Gastroesophageal sphincter (tissue), 4 donors: ENCODE measurements around the gene KIAA0930. TPM values are rescaled to one million over a fixed set of nuclear protein-coding genes. Genes with fewer than 3 reads are reported as not detected.

Experiments
- ATAC-seq: fragments of 150-250 bp; one replicate; pipeline ENCODE4 v1.9.1; 2016; ENCODE audit warnings: mild to moderate bottlenecking, moderate library complexity
- H3K27ac ChIP-seq, 4 donors: fragments of 200-600 bp; sonication (generic) in 3 of 4; 1 replicate in 3 of 4; 2 replicates in 1 of 4; pipeline ENCODE4 v1.5.1; 2016 to 2019
- H3K27me3 ChIP-seq: fragments of 200-600 bp; sonication (generic); one replicate; pipeline ENCODE4 v1.5.1; 2019
- H3K36me3 ChIP-seq, 2 donors: fragments of 200-600 bp; sonication (generic); one replicate each; pipeline ENCODE4 v1.5.1; 2019; ENCODE audit warnings: control low read depth in 1 of 2
- H3K4me1 ChIP-seq, 3 donors: fragments of 200-600 bp; sonication (generic); 1 replicate in 2 of 3; 2 replicates in 1 of 3; pipeline ENCODE4 v1.5.1; 2016 to 2019; ENCODE audit warnings: control low read depth in 2 of 3
- H3K4me3 ChIP-seq, 2 donors: fragments of 200-600 bp; sonication (generic); one replicate each; pipeline ENCODE4 v1.5.1; 2019; ENCODE audit warnings: mild to moderate bottlenecking in 1 of 2, moderate library complexity in 1 of 2
- H3K9me3 ChIP-seq, 3 donors: fragments of 200-600 bp; sonication (generic); one replicate each; pipeline ENCODE4 v1.5.1; 2017 to 2019; ENCODE audit warnings: control low read depth in 2 of 3
- EP300 ChIP-seq: sonication (generic); formaldehyde crosslinking; IDR thresholded peaks from one replicate; pipeline ENCODE4 v1.6.1; 2017; ENCODE audit warnings: antibody characterized with exemption, mild to moderate bottlenecking
- POLR2A ChIP-seq, 2 donors: fragments of 450-650 bp; IDR thresholded peaks; one replicate each; pipeline ENCODE4 v1.6.1; 2017; ENCODE audit warnings: antibody characterized with exemption in 2 of 2, mild to moderate bottlenecking in 2 of 2, moderate library complexity in 1 of 2
- POLR2AphosphoS5 ChIP-seq: sonication (generic); formaldehyde crosslinking; IDR thresholded peaks from one replicate; pipeline ENCODE4 v1.6.1; 2017; ENCODE audit warnings: antibody characterized with exemption
- WGBS, 2 donors: methylation state at CpG; one replicate each; pipeline ENCODE4 v1.1.5; 2018; ENCODE audit warnings: low coverage in 1 of 2; 5-methylcytosine and 5-hydroxymethylcytosine counted together
- total RNA-seq, 4 donors: library from RNA; depleted of rRNA; stranded (reverse); fragments of >200 nt; gene quantifications; one replicate each; pipeline ENCODE4 v1.1.0, GENCODE V29; 2016
- TF ChIP-seq, protein P1 (sequence below), 4 experiments: fragments of 200-600 bp in 2 of 4; fragments of 450-650 bp in 2 of 4; sonication (generic) in 1 of 4; IDR thresholded peaks; one replicate each; pipeline ENCODE4 v1.5.1; 2017 to 2019; ENCODE audit warnings: antibody characterized with exemption in 4 of 4, mild to moderate bottlenecking in 2 of 4, moderate library complexity in 2 of 4

The KIAA0930 gene
- total RNA-seq, 4 donors from 2014 or later = 26.1 to 54.2 (median 37.3) TPM

- H3K9me3 ChIP-seq = no peaks in the 10 kb centered on the region
- H3K4me1 ChIP-seq = peaks cover 0 to 10% (median 0%) of the 10 kb centered on the region in 3 donors
- H3K4me3 ChIP-seq = no peak overlapping the region
- ATAC-seq = no peak
- H3K27me3 ChIP-seq = no peaks in the 10 kb centered on the region
- 85 to 87% methylated on average over 3 to 4 of the region's 4 CpGs for WGBS, 2 donors
- H3K27ac ChIP-seq = no peak overlapping the region
- no peak for TF ChIP-seq POLR2AphosphoS5
- TF ChIP-seq EP300 = no peak
- TF ChIP-seq, protein P1, sequence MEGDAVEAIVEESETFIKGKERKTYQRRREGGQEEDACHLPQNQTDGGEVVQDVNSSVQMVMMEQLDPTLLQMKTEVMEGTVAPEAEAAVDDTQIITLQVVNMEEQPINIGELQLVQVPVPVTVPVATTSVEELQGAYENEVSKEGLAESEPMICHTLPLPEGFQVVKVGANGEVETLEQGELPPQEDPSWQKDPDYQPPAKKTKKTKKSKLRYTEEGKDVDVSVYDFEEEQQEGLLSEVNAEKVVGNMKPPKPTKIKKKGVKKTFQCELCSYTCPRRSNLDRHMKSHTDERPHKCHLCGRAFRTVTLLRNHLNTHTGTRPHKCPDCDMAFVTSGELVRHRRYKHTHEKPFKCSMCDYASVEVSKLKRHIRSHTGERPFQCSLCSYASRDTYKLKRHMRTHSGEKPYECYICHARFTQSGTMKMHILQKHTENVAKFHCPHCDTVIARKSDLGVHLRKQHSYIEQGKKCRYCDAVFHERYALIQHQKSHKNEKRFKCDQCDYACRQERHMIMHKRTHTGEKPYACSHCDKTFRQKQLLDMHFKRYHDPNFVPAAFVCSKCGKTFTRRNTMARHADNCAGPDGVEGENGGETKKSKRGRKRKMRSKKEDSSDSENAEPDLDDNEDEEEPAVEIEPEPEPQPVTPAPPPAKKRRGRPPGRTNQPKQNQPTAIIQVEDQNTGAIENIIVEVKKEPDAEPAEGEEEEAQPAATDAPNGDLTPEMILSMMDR (IDR thresholded peaks at IDR 0.05) = no peak
- no peak for TF ChIP-seq POLR2A (IDR thresholded peaks at IDR 0.05)
- H3K36me3 ChIP-seq = peaks cover 0 to 44% of the 10 kb centered on the region in 2 donors
These were observed 50.4 kb downstream of the KIAA0930 start for GRCh38 chr22:45190202-45190872.

DNA sequence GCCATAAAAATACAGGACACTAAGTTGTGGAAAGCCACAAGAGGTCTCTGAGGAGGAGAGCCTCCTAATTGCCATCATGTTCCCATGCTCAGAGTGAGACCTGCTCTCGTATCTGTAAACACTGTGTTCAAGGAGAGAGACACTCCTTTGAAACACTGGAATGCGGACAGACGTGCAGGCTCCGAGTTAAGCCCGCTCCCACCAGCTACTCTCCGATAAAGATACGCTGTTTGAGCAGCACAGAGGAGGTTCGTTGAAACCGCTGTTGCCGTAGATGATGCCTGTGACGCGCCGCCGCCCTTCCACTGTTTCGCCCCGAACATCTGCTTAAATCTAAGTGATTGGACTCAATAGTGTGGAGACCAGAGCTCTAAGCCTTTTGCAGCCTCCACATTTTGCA, 51.9 kb downstream of the KIAA0930 start:
- TF ChIP-seq POLR2AphosphoS5 (no peak), EP300 (no peak), POLR2A (IDR thresholded peaks at IDR 0.05) (no peak)
- TF ChIP-seq, protein P1 (IDR thresholded peaks at IDR 0.05) = no peak
- Histone ChIP-seq H3K9me3 (no peaks in the 10 kb centered on the region), H3K27me3 (no peaks in the 10 kb centered on the region), H3K4me3 (no peak overlapping the region), H3K4me1 (peaks cover 0 to 10% (median 0%) of the 10 kb centered on the region in 3 donors), H3K27ac (no peak overlapping the region), H3K36me3 (peaks cover 0 to 49% of the 10 kb centered on the region in 2 donors)
- no peak for ATAC-seq
- 79 to 85% methylated on average over 15 of the region's 16 CpGs for WGBS, 2 donors

DNA sequence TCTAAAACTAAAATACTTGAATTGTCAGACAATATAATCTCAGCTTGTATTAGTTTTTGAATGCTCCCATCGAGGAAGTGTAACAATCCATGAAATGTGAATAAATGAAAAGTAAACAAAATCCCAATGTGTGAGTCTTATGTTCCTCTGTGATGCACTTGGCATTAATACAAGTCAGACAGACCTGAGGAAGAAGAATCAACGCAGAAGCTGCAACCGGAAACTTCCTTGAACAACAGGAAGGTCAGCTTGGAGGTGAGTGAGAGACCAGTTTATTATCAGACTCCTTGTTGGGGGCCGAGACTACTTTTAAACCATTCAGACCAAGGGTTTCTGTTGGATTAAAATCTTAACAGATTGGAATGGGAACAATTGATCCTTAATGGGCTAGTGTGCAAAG, 52.8 kb downstream of the KIAA0930 start:
- H3K36me3 ChIP-seq = peaks cover 0 to 56% of the 10 kb centered on the region in 2 donors
- H3K27ac ChIP-seq = no peak overlapping the region
- H3K4me3 ChIP-seq = no peak overlapping the region
- H3K27me3 ChIP-seq = no peaks in the 10 kb centered on the region
- 56 to 77% methylated on average over 3 to 4 of the region's 4 CpGs for WGBS, 2 donors
- TF ChIP-seq, protein P1 (IDR thresholded peaks at IDR 0.05) = no peak
- TF ChIP-seq POLR2AphosphoS5 (no peak), EP300 (no peak), POLR2A (IDR thresholded peaks at IDR 0.05) (no peak)
- no peak for ATAC-seq
- H3K9me3 ChIP-seq = no peaks in the 10 kb centered on the region
- H3K4me1 ChIP-seq = peaks cover 0 to 4% (median 0%) of the 10 kb centered on the region in 3 donors

- no peaks in the 10 kb centered on the region for H3K4me1 ChIP-seq
- no peak overlapping the region for H3K27ac ChIP-seq
- H3K36me3 ChIP-seq = peaks cover 0 to 76% of the 10 kb centered on the region in 2 donors
- 74 to 81% methylated on average over 13 to 14 of the region's 16 CpGs for WGBS, 2 donors
- no peak overlapping the region for H3K4me3 ChIP-seq
- ATAC-seq = no peak
- no peaks in the 10 kb centered on the region for H3K27me3 ChIP-seq
- H3K9me3 ChIP-seq = no peaks in the 10 kb centered on the region
- TF ChIP-seq, protein P1 (IDR thresholded peaks at IDR 0.05) = no peak
- no peak for TF ChIP-seq POLR2A (IDR thresholded peaks at IDR 0.05)
These were observed 54.8 kb downstream of the KIAA0930 start for GRCh38 chr22:45185718-45186514.
